NCI-H446 treated with DMSO at 0.1 percent for 48 hours (cell line): ENCODE measurements around the gene NDUFA7.
"Not testable (repeated sequence)": the region's sequence is repeated elsewhere in the genome, so short reads cannot be mapped to it uniquely, and the experiment has no call there.

Experiments
- DNase-seq: peaks from one replicate; lab custom pipeline; 2025; lab: John Stamatoyannopoulos, UW

Gene NDUFA7

DNA sequence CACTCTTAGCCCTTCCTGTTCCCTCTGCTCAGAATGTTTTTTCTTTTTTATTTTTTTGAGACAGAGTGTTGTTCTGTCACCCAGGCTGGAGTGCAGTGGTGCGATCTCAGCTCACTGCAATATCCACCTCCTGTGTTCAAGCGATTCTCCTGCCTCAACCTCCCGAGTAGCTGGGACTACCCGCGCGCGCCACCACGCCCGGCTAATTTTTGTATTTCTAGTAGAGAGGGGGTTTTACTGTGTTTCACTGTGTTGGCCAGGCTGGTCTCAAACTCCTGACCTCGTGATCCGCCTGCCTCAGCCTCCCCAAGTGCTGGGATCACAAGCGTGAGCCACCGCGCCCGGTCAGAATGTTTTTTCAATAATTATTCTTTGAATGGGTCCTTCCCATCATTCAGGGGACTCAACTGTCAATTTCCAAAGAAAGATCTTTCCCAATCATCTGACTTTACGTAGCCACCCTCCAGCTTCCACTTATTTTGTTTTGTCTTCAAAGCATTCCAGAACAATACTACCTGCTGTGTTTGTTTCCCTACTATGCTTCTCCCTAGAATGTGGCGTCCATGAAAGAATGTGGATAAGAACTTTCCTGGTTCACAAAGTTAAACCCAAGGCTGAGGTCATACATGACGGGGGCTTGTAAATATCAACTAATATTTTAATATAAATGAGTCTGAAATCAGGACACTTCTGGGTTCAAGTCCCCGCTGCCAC lies 1.2 kb downstream of the NDUFA7 start:
- no peak for DNase-seq

DNA sequence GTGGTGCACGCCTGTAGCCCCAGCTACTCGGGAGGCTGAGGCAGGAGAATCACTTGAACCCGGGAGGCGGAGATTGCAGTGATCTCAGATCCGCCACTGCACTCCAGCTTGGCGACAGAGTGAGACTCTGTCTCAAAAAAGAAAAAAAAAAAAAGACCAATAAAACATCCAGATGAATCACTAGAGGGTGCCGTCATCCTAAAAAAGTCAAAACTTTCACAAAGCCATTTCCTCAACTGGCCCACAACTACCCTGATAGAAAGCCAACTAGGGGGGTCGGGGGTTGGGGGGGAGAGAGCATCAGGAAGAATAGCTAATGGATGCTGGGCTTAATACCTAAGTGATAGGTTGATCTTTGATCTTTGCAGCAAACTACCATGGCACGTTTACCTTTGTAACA lies 2.3 kb downstream of the NDUFA7 start:
- DNase-seq, result not testable (repeated sequence)

DNA sequence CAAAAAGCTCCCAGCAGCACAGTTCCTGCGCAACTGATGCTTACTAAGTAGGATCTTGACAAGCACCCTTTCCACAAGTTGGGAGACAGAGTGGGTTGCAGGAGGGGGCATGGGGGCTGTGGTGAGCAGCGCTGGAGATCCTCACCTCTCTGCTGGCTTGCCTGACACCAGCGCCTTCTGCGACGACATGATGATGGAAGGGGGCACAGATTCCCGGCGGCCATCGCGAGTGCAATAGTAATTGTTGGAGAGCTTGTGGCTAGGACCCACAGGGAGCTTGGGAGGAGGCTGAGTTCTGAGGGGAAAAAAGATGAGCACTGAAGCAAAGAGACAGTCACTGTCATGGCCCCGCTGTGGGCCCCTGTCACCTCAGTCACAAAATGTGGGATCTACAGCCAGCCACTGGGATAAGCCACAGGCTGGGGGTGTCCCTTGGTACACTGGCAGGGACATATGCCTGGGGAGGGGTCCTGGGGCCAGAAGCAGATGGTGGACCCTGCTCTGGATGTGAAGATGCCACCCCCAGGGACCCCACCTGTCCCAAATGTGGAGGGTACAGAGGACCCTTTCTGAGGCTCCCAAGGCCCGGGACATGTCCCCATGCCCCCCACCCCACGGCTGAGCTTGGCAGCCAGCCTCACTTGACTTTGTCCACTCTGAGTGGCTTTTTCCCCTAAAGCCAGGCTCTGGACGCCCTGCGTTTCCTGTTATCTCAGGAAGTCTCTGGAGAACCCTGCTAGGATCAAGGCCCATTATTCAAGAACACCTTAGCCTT lies 4.6 kb downstream of the NDUFA7 start:
- DNase-seq, result no peak

DNA sequence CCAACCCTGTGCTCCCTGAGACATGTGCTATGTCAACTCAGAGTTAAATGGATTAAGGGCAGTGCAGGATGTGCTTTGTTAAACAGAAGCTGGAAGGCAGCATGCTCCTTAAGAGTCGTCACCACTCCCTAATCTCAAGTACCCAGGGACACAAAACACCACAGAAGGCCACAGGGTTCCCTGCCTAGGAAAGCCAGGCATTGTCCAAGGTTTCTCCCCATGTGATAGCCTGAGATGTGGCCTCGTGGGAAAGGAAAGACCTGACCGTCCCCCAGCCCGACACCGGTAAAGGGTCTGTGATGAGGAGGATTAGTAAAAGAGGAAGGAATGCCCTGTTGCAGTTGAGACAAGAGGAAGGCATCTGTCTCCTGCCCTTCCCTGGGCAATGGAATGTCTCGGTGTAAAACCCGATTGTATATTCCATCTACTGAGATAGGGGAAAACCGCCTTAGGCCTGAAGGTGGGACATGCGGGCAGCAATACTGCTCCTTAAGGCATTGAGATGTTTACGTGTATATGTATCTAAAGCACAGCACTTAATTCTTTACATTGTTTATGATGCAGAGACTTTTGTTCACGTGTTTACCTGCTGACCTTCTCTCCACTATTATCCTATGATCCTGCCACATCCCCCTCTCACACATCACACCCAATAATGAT lies 6.1 kb downstream of the NDUFA7 start:
- not testable (repeated sequence) for DNase-seq

DNA sequence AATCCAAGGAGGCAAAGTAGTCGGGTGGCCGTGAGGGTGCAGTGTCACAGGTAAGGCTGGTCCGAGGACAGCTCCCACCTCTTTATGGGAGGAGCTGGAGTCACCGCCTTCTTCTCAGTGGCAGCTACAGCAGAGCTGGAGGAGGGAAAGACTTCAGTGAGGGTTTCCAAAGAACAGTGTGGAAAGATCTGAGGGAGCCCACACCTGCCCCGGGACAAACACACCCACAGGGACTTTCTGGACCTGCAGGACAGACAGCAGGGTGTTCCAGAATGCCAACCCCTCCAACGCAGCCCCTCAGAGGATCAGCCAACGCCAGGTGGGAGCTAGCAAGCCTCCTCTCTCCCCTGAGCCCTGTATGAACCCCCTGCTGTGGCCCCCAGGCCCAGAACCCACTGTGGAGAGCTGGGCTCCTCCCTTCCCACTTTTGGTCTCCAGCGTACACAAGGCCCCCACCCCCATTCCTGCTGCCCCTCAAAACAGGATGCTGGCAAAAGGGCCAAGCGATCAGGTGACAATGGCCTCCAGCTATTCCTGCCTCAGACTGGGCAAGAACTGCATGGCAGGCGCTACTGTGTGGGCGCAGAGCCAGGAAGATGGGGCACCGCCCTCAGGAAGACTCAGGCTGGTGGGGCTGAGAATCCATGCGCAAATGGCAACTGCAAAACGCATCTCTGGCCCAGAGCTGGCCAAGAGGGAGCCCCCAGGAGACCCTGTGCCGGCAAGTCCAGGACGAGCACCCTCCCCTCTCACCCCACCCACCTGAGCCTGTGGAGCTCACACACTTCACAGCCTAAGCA lies 9.5 kb downstream of the NDUFA7 start:
- DNase-seq, result no peak

DNA sequence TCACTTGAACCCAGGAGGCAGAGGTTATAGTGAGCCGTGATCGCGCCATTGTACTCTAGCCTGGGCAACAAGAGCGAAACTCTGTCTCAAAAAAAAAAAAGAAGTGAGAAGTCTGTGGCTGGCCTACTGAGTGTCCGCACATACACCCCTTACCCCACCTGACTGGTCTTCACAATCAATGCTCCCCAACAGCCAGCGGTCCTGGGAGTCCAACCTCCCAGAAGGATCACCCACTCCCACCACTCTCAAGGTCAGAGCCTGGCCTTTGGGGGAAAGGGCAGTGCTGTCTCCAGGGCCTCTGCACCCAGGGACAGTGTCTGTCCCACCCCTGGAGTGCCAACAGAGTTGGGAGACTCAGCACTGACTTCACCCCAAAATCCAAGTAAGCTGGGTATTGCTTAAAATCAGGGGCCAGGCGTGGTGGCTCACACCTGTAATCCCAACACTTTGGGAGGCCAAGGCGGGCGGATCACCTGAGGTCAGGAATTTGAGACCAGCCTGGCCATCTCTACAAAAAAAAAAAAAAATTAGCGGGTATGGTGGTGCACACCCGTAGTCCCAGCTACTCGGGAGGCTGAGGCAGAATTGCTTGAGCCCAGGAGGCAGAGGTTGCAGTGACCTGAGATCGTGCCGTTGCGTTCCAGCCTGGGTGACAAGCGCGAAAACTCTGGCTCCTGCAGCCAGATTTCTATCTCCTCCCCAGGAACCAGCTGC lies 10.7 kb downstream of the NDUFA7 start:
- no peak for DNase-seq

DNA sequence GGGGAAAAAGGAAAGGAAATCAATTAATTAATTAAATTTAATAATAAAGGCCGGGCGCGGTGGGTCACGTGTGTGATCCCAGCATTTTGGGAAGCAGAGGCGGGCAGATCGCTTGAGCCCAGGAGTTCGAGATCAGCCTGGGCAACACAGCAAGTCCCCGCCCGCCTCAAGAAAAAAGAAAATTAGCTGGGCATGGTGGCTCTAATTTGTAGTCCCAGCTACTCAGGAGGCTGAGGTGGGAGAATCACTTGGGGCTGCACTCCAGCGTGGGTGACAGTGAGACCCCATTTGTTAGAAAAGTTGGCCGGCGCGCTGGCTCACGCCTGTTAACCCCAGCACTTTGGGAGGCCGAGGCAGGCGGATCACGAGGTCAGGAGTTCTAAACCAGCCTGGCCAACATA lies 12.3 kb downstream of the NDUFA7 start:
- DNase-seq, result no peak

DNA sequence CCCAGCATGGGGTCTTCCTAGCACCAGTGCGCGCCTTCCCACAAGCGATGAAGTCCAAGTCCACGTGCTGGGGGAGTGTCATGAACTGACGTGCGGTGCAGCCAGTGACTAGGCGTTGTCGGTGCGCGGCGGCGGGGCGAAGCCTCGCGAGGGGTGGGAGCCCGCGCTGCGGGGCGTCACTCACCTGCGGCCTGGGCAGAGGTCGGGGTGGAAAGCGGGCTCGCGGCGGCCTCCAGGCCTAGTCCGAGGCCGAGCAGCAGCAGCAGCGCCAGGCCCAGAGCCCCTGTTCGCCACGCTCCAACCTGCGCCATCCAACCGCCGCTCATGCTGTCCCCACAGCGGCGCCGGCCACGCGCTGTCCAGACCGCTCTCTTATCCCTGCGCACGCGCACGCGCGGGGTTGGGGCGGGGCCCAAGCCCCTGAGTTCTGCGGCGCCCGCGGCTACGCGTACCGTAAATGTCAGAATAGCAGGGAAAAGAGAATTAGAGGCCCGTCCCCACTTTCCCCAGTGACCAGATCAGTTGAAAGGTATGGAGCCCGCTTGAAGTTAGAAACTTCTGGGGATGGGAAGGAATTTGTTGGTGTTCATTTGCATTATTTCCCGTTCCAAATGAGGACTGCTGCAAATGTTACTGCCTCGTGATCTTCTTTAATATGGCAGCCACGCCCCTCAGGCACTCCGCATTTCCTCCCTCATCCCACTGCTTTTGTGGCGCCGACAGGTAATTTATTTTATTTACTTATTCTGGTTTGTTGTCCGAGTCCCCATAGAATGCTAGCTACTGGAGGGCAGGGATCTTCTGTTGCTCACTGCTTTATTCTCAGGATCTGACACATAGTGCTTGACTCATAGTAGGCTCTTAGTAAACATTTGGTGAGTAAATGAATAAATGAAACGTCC lies 13.0 kb downstream of the NDUFA7 start, which contains the start of gene CD320:
Gene CD320 (minus strand): TSS at position 394 of the 902 bp plus-strand sequence. CDS start 68 bp downstream, at position 326.
- DNase-seq, result peak; percentile 78

DNA sequence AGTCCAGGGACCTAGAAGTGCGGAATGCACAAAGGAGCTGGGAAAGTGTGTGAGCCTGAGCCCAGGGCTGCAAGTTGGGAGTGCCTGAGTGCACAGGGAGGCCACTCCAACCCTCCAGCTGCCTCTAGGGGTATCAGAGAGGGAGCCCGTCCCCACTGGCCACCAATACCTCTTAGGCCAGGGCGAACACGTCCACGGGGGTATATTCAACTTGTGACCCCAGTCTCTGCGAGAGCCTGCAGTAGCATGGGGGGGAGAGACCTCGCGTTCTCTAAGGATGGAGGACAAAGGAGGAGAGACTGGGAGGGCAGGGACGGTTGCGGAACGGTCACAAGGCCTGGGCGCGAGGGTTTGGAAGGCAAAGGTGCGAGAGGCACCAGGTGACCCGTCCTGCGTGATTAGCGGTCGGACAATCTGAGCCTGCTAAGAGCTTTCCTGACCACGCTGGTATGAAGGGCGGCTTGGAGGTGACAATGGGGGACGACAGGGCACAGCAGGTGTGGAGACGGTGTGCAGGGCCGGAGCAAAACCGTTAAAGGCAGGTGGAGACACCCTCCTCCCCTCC lies 13.7 kb downstream of the NDUFA7 start:
- DNase-seq, result no peak

DNA sequence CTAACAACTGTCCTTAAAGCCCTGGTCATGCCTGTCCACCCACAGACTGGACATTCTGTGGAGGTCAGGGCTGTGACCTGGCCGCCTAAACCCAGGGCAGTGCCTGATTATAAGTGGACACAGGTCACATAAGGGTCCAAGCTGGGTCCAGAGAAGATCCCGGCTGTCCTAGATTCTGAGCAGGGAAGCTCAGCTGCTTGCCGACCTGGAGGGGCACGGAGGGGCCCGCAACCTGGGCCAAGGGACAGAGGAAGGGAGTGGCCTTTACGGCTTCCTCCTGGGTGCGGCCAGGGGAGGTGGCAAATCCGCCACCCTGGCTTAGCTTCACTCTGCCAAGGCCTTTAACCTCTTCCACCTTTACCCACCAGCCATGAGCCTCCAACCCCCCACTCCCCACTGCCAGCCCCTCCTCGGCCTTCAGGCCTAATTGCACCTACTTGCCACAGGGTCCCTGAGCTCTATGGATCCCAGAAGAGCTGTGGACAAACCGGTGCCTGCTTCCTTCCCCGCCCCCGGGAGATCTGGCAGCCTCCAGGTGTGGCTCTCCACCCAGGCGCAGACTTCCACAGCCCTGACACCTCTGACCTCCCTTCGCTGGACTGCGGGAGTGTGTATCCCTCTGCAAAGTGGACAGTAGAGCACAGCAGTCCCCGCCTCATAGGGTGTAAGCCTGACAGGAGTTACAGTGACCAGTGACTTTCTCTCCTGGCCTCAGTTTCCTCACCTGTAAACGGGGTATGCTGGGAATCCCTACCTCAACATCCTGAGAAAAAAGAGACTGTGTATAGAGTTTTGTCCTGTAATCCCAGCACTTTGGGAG lies 14.7 kb downstream of the NDUFA7 start:
- no peak for DNase-seq

DNA sequence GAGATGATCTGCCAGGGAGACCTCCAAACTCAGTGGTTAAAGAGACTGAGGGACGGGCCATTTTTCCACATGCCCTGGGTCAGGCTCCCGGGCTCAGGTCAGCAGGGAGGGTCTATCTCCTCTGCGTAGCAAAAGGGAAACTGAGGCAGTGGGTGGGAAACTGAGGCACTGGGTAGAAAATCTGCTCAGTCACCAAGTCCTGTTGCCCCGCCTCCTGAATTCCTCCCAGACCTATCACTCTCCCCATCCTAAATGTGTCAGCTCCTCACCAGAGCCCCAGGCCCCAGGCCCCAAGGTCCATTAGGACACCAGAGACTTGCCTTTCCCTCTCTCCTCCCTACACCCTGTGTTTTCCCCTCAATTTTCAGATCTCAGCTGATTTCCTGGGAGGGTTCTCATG lies 15.4 kb downstream of the NDUFA7 start:
- DNase-seq, result no peak

DNA sequence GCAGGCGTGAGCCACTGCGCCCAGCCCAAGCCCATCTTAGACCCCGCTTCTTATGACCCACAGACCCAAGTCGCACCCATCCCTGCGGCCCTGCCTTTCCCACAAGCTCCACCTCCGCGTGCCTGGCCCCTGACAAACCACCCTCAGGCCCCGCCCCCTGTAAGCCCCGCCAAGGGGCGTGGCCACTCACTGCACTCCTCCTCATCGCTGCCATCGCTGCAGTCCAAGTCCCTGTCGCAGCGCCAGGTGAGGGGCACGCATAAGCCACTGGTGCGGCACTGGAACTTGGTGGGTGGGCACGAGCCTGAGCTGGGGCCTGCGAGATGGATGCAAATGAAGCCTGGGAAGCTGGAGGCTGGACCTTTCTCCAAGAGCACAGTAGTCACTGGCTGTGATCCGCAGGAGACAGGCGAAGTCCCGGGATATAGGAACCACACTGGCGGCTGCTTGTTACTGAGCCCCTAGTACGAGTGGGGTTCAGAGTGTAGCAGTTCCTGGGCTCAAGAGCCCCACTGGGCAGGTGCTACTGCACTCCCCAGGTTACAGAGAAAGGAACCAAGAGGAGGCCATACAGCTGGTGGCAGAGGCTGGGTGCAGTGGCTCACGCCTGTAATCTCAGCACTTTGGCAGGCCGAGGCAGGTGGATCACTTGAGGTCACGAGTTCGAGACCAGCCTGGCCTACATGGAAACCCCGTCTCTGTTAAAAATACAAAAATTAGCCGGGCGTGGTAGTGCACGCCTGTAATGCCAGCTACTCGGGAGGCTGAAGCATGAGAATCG lies 16.1 kb downstream of the NDUFA7 start:
- DNase-seq, result no peak

DNA sequence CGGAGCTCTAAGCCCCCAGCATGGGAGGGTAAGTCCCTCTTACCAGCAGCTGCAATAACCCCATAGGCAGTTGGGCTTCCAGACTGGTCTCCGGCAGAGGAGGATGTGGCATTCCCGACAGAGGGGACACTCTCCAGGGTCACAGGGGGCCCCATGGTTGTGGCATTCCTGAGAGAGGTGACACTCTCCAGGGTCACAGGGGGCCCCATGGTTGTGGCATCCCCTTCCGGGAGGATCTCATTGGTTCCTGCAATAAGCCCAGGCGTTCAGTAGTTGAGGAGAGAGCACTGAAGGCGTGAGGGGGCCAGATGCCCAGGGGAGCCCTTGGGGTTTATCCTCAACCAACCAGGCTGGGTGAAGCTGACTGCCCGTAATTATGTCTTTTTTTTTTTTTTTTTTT lies 18.4 kb downstream of the NDUFA7 start:
- DNase-seq, result no peak

DNA sequence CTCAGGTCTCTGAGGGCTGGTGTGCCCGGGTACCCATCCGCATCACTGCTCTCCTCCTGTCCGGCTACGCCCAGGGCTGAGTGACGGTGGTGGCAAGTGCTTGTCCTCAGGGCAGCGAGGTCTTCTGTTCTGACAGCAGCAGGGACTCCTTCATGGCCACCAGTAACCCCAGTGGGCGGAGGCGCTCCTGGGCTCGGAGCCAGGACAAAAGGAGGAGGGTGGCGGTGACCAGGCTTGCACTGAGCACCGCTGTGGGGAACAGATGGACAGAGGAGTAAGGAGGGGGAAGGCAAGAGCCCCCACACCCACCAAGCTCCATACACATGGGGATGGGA lies 18.9 kb downstream of the NDUFA7 start:
- DNase-seq, result no peak

DNA sequence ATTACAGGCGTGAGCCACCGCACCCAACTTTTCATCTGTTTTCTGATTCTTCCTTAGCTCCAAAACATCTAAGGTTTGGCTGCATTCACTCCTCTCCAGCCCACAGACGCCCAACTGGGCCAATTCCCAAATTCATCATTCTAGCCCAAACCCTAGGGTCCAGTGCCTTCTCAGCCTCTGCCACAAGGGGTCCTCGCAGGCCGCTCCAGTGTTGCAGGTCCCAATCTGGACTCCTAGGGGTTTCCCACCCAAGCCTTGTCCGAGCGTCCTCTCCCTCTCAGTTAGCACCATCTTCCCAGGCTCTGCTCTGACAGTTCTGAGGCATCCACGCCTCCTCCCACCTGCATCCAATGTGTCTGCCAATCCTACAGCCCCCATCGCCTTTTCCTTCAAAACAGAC lies 29.8 kb downstream of the NDUFA7 start:
- DNase-seq, result not testable (repeated sequence)

DNA sequence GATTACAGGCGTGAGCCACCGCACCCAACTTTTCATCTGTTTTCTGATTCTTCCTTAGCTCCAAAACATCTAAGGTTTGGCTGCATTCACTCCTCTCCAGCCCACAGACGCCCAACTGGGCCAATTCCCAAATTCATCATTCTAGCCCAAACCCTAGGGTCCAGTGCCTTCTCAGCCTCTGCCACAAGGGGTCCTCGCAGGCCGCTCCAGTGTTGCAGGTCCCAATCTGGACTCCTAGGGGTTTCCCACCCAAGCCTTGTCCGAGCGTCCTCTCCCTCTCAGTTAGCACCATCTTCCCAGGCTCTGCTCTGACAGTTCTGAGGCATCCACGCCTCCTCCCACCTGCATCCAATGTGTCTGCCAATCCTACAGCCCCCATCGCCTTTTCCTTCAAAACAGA lies 44.7 kb downstream of the NDUFA7 start:
- DNase-seq, result not testable (repeated sequence)

DNA sequence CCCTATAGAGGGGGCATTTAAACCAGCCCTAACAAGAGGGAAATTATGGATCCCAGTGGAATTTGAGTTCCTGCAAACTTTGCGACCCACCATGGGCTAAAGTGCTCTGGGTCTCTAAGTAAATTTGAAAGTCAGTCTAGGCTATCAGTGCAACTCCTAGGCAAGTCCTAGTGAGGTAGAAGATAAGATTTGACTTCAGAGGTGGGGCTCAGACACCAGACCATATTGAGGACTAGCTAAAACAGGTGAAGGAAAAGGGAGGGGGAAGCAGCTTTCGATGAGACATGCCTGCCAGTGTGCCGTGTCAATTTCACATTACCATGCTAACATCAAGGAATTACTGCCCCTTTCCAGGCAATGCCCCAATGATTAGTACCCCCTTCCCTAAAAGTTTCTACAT lies 51.5 kb downstream of the NDUFA7 start:
- no peak for DNase-seq

DNA sequence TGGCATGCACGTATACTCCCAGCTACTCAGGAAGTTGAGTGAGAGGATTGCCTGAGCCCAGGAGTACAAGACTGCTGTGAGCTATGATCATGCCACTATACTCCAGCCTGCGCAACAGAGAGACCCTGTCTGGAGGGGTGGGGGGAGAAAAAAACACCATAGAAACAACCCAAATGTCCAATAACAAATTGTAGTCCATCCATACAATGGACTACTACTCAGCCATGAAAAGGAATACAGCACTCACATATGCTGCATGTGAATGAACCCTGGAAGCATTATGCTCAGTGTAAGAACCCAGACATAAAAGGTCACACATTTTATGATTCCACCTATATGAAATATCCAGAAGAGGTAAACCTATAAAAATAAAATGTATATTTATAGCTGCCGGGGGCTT lies 55.3 kb downstream of the NDUFA7 start:
- no peak for DNase-seq
